ENCODE results near the gene PDXK. TPM values are rescaled to one million over a fixed set of nuclear protein-coding genes. Genes with fewer than 3 reads are reported as not detected.

Gene PDXK
- total RNA-seq, 4 donors from 2014 or later: 45.0 to 66.0 (median 57.4) TPM

DNA sequence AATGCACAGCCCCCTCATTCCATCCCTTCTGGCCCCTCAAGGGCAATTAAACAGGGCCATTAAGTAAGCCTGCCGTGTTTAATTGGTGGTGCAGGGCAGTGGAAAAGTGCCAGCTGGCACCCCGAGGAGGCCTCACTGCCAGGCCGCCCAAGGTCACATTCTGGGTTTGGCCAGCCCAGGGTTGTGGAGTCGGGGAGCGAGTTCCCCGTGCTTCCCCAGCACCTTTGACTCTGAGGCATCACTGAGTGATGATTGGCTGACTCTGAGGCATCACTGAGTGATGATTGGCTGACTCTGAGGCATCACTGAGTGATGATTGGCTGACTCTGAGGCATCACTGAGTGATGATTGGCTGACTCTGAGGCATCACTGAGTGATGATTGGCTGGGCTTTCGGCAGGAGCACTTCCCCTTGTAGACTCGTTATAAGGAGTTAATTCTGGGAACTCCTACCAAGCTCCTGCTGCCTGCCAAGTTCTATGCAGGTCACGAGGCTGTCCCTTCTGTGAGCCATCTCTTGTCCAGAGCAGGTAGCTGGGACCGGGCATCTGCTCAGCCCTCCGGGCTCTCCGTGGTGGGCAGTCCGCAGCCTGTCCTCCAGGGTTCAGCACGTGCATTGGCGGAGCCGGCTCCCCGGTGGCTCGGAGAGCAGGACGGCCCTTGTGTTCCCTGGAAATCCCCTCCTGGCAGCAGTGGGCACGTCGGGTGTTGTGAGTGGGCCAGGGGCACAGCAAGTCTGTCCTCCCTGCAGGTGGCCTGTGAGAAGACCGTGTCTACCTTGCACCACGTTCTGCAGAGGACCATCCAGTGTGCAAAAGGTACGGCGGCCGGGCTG lies 36.2 kb downstream of the PDXK start:
- no peak for DNase-seq (ENCODE audit: low spot score in 2 of 2)
- H3K27me3 ChIP-seq: no peaks in the 10 kb centered on the region
- no peaks in the 10 kb centered on the region for H3K9me3 ChIP-seq
- H3K4me1 ChIP-seq: peaks cover 30% of the 10 kb centered on the region
- H3K36me3 ChIP-seq: peaks cover 81% of the 10 kb centered on the region
- 92% methylated on average over 15 of the region's 26 CpGs for WGBS
- no peak overlapping the region for H3K4me3 ChIP-seq
- no peak overlapping the region for H3K27ac ChIP-seq
- TF ChIP-seq, protein P1, sequence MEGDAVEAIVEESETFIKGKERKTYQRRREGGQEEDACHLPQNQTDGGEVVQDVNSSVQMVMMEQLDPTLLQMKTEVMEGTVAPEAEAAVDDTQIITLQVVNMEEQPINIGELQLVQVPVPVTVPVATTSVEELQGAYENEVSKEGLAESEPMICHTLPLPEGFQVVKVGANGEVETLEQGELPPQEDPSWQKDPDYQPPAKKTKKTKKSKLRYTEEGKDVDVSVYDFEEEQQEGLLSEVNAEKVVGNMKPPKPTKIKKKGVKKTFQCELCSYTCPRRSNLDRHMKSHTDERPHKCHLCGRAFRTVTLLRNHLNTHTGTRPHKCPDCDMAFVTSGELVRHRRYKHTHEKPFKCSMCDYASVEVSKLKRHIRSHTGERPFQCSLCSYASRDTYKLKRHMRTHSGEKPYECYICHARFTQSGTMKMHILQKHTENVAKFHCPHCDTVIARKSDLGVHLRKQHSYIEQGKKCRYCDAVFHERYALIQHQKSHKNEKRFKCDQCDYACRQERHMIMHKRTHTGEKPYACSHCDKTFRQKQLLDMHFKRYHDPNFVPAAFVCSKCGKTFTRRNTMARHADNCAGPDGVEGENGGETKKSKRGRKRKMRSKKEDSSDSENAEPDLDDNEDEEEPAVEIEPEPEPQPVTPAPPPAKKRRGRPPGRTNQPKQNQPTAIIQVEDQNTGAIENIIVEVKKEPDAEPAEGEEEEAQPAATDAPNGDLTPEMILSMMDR (IDR thresholded peaks at IDR 0.05): no peak
- TF ChIP-seq POLR2AphosphoS5 (IDR thresholded peaks at IDR 0.05) (no peak), POLR2A (IDR thresholded peaks at IDR 0.05) (no peak)

DNA sequence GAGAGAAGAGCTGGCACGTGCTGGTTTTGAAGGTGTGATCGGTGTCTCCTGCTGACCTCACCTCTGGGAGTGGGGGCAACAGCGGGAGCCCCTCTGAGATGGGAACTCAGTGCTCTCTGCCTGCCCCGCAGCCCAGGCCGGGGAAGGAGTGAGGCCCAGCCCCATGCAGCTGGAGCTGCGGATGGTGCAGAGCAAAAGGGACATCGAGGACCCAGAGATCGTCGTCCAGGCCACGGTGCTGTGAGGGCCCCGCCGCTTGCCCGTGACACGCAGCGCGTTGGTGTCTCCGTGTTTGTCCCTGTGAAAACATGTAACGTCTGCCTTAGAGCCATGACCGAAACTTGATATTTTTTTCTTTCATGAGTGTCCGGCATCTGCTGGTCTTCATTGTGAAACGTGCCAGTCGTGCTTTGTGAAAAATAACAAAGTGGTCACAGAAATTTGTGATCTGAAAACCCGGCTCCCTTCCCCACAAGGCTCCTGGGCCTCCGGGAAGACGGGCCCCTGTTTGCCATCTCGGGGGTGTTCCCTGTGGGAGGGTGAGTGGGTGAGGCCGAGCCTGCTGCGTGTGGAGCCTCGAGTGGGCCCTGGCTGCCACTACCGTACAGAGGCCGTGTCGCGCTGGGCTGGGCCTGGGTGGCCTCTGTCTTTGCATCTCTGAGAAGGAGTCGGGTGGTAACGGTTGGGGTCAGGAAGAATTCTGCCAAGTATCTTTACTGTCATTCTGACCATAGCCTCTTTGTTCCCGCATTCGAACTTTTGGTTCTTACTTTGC lies 37.1 kb downstream of the PDXK start:
- no peaks in the 10 kb centered on the region for H3K9me3 ChIP-seq
- TF ChIP-seq, protein P1 (IDR thresholded peaks at IDR 0.05): no peak
- TF ChIP-seq POLR2A (IDR thresholded peaks at IDR 0.05): no peak
- TF ChIP-seq EP300 (IDR thresholded peaks at IDR 0.05): no peak
- TF ChIP-seq POLR2AphosphoS5 (IDR thresholded peaks at IDR 0.05): no peak
- H3K36me3 ChIP-seq: peaks cover 73% of the 10 kb centered on the region
- H3K27me3 ChIP-seq: no peaks in the 10 kb centered on the region
- no peak overlapping the region for H3K4me3 ChIP-seq
- peaks cover 30% of the 10 kb centered on the region for H3K4me1 ChIP-seq
- H3K27ac ChIP-seq: no peak overlapping the region
- WGBS: 98% methylated on average over 27 of the region's 37 CpGs
- no peak for DNase-seq (ENCODE audit: low spot score in 2 of 2)

DNA sequence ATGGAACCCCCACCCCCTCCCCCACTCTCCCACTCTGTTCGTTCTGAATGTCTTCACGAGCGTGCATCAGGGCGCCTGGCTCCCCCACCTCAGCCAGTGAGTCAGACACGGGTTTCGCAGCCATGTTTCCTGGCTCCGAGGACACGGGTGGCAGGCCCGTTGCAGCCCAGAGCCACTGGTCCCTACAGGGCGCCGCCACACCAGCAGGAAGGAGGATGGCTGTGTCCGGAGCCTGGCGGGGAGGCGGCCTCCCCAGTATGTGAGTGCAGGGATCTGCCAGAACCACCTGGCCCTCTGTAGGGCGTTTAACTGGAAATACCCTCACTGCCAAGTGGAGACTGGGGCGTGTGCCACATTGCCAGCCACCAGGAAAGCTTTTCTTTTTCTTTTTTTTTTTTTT lies 38.7 kb downstream of the PDXK start:
- no peak for DNase-seq (ENCODE audit: low spot score in 2 of 2)
- H3K27me3 ChIP-seq: no peaks in the 10 kb centered on the region
- H3K4me1 ChIP-seq: peaks cover 36% of the 10 kb centered on the region
- peak overlapping the region; percentile 60 for H3K27ac ChIP-seq
- no peaks in the 10 kb centered on the region for H3K9me3 ChIP-seq
- H3K4me3 ChIP-seq: peak overlapping the region; percentile 15
- WGBS: 65% methylated on average over 11 of the region's 16 CpGs
- TF ChIP-seq POLR2A (IDR thresholded peaks at IDR 0.05) (no peak), POLR2AphosphoS5 (IDR thresholded peaks at IDR 0.05) (no peak), EP300 (IDR thresholded peaks at IDR 0.05) (no peak)
- TF ChIP-seq, protein P1 (IDR thresholded peaks at IDR 0.05): no peak
- peaks cover 65% of the 10 kb centered on the region for H3K36me3 ChIP-seq

DNA sequence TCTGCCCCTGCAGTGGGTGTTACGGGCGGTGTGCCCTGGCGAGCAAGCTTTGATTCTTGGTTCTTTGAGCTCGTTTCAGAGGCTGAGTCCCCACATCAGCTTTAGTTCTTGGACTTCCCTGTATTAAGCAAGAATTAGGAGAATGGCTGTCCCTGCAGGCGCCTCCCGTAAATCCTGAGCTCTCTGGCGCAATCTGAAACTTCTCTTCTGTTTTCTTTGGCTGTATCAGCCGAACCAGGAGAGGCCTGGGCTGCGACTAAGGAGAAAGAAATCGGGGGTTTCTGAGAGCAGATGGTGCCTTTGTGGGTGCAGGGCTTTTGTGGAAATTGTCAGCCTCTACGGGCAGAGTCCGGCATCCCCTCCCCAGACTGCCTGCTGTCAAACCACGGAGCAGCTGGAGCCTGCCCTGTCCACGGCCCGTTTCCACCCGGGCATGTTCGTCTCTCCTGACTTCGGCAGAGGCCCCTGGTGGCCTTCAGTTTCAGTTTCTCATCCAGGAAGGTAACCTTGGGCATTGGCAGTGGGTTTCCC lies 39.2 kb downstream of the PDXK start:
- peak overlapping the region; percentile 15 for H3K4me3 ChIP-seq
- DNase-seq (ENCODE audit: low spot score in 2 of 2): no peak

More for the DNA sequence above, 39.2 kb downstream of the PDXK start:
- Histone ChIP-seq H3K27me3 (no peaks in the 10 kb centered on the region), H3K27ac (peak overlapping the region; percentile 60), H3K9me3 (no peaks in the 10 kb centered on the region), H3K36me3 (peaks cover 59% of the 10 kb centered on the region), H3K4me1 (peaks cover 41% of the 10 kb centered on the region)
- TF ChIP-seq EP300 (IDR thresholded peaks at IDR 0.05): no peak
- TF ChIP-seq POLR2A (IDR thresholded peaks at IDR 0.05): no peak
- no peak for TF ChIP-seq POLR2AphosphoS5 (IDR thresholded peaks at IDR 0.05)
- TF ChIP-seq, protein P1 (IDR thresholded peaks at IDR 0.05): no peak
- WGBS: 31% methylated on average over 17 of the region's 18 CpGs
